ENCODE data around the gene EMP1. TPM values are rescaled to one million over a fixed set of nuclear protein-coding genes. Genes with fewer than 3 reads are reported as not detected.

Gene EMP1
- total RNA-seq, 2 experiments from 2014 or later = 7.3 to 8.6 TPM

- H3K27me3 Mint-ChIP-seq = peaks cover 57% of the 10 kb centered on the region
- no peak overlapping the region for H3K27ac Mint-ChIP-seq
- H3K4me1 Mint-ChIP-seq = peaks cover 26% of the 10 kb centered on the region
- H3K36me3 Mint-ChIP-seq = no peaks in the 10 kb centered on the region
- POLR2A ChIA-PET = interaction anchor here (1.0 kb wide), 1 partner anchor 15 kb away, joined by 3 read pairs; no protein-coding TSS in a partner anchor
- no peak for DNase-seq
- ATAC-seq (ENCODE audit: low read depth) = no peak
- no peaks in the 10 kb centered on the region for H3K9me3 Mint-ChIP-seq
- no peak overlapping the region for H3K4me3 Mint-ChIP-seq
Measured at GRCh38 chr12:13194401-13195110, 2.0 kb upstream of the EMP1 start.

- Mint-ChIP-seq H3K36me3 (no peaks in the 10 kb centered on the region), H3K27ac (no peak overlapping the region), H3K9me3 (no peaks in the 10 kb centered on the region), H3K27me3 (peaks cover 55% of the 10 kb centered on the region), H3K4me3 (no peak overlapping the region), H3K4me1 (peaks cover 26% of the 10 kb centered on the region)
- no peak for DNase-seq
- ATAC-seq (ENCODE audit: low read depth) = no peak
- POLR2A ChIA-PET = no interaction called here
Measured at GRCh38 chr12:13195250-13195649, 1.3 kb upstream of the EMP1 start.

DNA sequence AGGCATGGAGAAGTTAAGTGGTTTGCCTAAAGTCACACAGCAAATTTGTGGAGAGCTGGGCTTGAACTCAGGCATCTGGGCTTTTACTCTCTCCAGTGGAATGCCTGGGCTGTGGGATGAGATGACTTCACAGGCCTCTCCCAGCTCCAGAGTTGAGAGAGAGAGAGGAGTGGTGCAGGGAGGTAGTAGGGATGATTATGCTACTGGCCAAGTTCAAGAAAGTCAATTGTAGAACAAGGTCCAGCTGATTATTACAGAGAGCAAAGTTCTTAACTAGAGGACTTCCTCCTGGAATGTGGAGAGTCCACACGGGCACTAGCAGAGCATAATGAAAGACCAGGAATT is 769 bp upstream of the EMP1 start:
- H3K9me3 Mint-ChIP-seq = no peaks in the 10 kb centered on the region
- POLR2A ChIA-PET = interaction anchor here (1.0 to 2.0 kb wide), 2 partner anchors 16 to 95 kb away, joined by 6 to 13 read pairs; no protein-coding TSS in a partner anchor
- ATAC-seq (ENCODE audit: low read depth) (no peak), DNase-seq (no peak)
- H3K36me3 Mint-ChIP-seq = no peaks in the 10 kb centered on the region
- peak overlapping the region; percentile 77 for H3K4me3 Mint-ChIP-seq
- H3K4me1 Mint-ChIP-seq = peaks cover 28% of the 10 kb centered on the region
- H3K27me3 Mint-ChIP-seq = peaks cover 55% of the 10 kb centered on the region
- peak overlapping the region; percentile 67 for H3K27ac Mint-ChIP-seq

DNA sequence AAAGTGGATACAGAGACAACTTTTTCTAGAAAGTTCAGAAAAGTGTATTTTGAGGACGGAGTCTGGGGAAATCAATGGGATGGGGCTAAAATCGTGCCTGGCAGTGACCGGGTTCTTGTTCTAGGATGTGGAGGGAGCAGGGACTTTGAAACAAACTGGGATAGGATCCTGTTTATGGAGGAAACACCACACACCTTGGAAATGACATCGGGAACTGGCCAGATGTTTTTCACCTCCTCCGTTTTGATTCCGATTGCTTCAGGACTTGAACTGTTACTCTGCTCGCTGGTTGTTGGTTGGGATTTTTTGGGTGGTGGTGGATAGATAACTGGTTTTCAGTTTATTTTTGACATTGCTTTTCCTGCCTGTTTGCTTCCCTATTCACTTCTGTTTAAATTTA is 506 bp downstream of the EMP1 start:
- H3K4me1 Mint-ChIP-seq = peaks cover 28% of the 10 kb centered on the region
- POLR2A ChIA-PET = interaction anchor here (1.0 to 2.0 kb wide), 2 partner anchors 18 to 97 kb away, joined by 6 to 13 read pairs; no protein-coding TSS in a partner anchor

GRCh38 chr12:13197526-13198143 is 1.1 kb downstream of the EMP1 start:
- Mint-ChIP-seq H3K27me3 (peaks cover 58% of the 10 kb centered on the region), H3K9me3 (no peaks in the 10 kb centered on the region), H3K4me1 (peaks cover 28% of the 10 kb centered on the region), H3K4me3 (no peak overlapping the region), H3K27ac (no peak overlapping the region), H3K36me3 (no peaks in the 10 kb centered on the region)
- no peak for ATAC-seq (ENCODE audit: low read depth)
- DNase-seq = no peak
- POLR2A ChIA-PET = interaction anchor here (2.0 kb wide), 1 partner anchor 18 kb away, joined by 13 read pairs; no protein-coding TSS in a partner anchor

More for the DNA sequence above, 506 bp downstream of the EMP1 start:
- Mint-ChIP-seq H3K9me3 (no peaks in the 10 kb centered on the region), H3K4me3 (peak overlapping the region; percentile 77), H3K27me3 (peaks cover 59% of the 10 kb centered on the region), H3K36me3 (no peaks in the 10 kb centered on the region), H3K27ac (peak overlapping the region; percentile 67)
- ATAC-seq (ENCODE audit: low read depth) (no peak), DNase-seq (no peak)

DNA sequence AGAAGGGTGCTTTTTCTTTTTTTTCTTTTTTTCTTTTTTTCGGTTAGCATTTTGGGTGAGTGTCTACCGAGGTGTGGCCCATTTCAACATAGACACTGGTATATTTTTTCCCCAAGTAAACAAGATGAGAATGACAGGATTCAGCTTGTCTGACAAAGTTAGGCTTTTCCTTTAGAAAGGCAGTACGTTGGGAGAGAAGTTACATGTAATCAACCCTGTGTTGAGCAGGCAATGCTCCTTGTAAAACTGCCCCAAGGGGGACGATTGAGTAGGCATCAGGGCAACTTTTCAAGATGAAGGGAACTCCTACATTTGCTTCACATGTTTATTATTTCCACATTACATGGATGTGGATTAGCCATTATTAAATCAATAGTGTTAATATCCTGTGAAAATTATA is 1.7 kb downstream of the EMP1 start:
- Mint-ChIP-seq H3K9me3 (no peaks in the 10 kb centered on the region), H3K27ac (no peak overlapping the region), H3K27me3 (peaks cover 54% of the 10 kb centered on the region), H3K4me3 (no peak overlapping the region), H3K4me1 (peaks cover 28% of the 10 kb centered on the region), H3K36me3 (no peaks in the 10 kb centered on the region)
- no peak for DNase-seq
- POLR2A ChIA-PET = no interaction called here
- ATAC-seq (ENCODE audit: low read depth) = no peak

DNA sequence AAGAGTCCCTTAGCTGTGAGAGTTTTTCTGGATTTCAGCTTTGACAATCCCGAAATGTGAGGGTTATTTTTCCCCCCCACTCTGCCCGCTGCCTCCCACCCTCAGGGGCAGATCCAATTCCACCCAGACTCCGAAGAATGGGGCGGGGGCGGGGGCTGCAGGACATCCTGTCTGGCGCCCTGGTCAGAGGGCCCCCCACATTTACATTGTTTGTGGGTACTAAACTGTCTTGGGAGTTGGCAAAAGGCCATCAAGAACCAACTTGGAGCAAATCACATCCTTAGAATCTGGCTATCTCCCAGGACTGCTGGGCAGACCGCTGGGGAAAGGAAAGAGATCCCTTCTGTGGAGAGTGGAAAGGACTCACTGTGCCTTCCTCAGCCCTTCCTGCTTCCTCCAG is 2.4 kb downstream of the EMP1 start:
- no peaks in the 10 kb centered on the region for H3K36me3 Mint-ChIP-seq
- POLR2A ChIA-PET = no interaction called here
- no peaks in the 10 kb centered on the region for H3K9me3 Mint-ChIP-seq
- ATAC-seq (ENCODE audit: low read depth) (no peak), DNase-seq (no peak)
- no peak overlapping the region for H3K4me3 Mint-ChIP-seq
- H3K27ac Mint-ChIP-seq = no peak overlapping the region
- H3K27me3 Mint-ChIP-seq = peaks cover 49% of the 10 kb centered on the region
- peaks cover 28% of the 10 kb centered on the region for H3K4me1 Mint-ChIP-seq

- Mint-ChIP-seq H3K27ac (no peak overlapping the region), H3K27me3 (peaks cover 47% of the 10 kb centered on the region), H3K4me3 (no peak overlapping the region), H3K9me3 (no peaks in the 10 kb centered on the region), H3K36me3 (no peaks in the 10 kb centered on the region), H3K4me1 (peaks cover 27% of the 10 kb centered on the region)
- POLR2A ChIA-PET = interaction anchor here (0.7 kb wide), 1 partner anchor 90 kb away, joined by 3 read pairs; no protein-coding TSS in a partner anchor
- DNase-seq (no peak), ATAC-seq (ENCODE audit: low read depth) (no peak)
Measured at GRCh38 chr12:13199592-13199991, 3.1 kb downstream of the EMP1 start.

DNA sequence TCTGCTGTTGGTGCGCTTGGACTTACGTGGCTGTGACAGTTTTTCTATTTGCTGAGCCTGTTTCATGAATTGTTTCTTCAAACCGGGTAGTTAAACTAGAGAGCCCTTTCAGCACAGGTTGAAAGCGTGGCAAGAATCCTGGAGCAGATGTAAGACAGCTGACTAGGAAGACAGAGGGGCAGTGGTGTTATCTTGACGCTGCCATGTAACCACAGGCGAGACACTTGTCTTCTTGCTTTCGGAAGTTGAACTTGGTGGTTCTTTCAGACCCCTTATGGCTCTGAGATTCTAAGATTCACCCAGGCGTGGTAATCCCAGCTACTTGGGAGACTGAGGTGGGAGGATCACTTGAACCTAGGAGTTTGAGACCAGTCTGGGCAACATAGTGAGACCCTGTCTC is 4.3 kb downstream of the EMP1 start:
- Mint-ChIP-seq H3K27me3 (peaks cover 43% of the 10 kb centered on the region), H3K4me1 (peaks cover 17% of the 10 kb centered on the region), H3K4me3 (no peak overlapping the region), H3K9me3 (no peaks in the 10 kb centered on the region), H3K36me3 (no peaks in the 10 kb centered on the region), H3K27ac (no peak overlapping the region)
- POLR2A ChIA-PET = no interaction called here
- DNase-seq (no peak), ATAC-seq (ENCODE audit: low read depth) (no peak)

DNA sequence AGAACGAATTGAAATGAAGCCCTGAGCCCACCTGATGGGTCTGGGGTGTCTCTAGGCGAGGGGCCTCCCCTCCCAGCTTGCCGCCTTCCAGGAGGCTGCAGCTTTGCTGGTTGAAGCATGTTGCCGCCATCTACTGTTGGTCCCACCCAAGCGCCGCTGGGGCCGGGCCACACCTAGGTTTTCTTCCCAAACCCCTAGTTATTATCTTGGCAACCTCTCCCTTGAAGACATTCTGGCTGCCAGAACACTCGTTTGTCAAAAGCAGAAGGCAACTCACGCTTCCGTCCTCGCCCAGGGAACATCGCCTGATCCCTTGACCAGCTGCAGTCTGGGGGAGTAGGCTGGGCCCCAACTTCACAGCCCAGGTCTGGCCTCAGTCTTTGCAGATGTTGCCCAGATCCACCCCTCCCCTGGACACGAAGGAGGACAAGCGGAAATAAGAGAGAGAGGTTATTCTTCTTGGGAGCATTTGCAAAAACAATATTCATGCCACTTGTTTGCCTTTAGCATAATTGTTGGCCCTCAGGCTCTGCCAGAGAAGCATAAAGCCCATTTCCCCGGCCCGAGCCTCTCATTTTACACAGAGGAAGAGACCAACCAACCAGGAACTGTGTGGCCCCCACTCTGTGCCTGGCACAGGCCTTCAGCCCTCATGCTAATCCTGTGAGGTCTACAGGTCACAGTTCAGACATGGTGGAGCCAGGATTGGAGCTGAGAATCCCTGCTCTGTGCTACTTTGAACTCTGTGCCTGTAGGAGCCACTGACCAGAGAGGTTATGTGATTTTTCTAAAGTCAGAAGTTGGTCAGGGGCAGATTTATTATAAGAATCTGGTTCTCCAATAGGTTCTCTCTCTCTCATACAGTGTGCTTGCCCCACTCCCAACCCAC is 6.8 kb downstream of the EMP1 start:
- Mint-ChIP-seq H3K27ac (no peak overlapping the region), H3K4me3 (no peak overlapping the region), H3K27me3 (peaks cover 28% of the 10 kb centered on the region), H3K4me1 (peaks cover 13% of the 10 kb centered on the region), H3K9me3 (no peaks in the 10 kb centered on the region), H3K36me3 (no peaks in the 10 kb centered on the region)
- DNase-seq (no peak), ATAC-seq (ENCODE audit: low read depth) (no peak)
- POLR2A ChIA-PET = no interaction called here

- H3K9me3 Mint-ChIP-seq = no peaks in the 10 kb centered on the region
- H3K27ac Mint-ChIP-seq = no peak overlapping the region
- no peak overlapping the region for H3K4me3 Mint-ChIP-seq
- POLR2A ChIA-PET = interaction anchor here (0.6 kb wide), 1 partner anchor 25 kb away, joined by 4 read pairs; no protein-coding TSS in a partner anchor
- H3K4me1 Mint-ChIP-seq = peaks cover 13% of the 10 kb centered on the region
- peaks cover 26% of the 10 kb centered on the region for H3K27me3 Mint-ChIP-seq
- DNase-seq = no peak
- no peaks in the 10 kb centered on the region for H3K36me3 Mint-ChIP-seq
- no peak for ATAC-seq (ENCODE audit: low read depth)
Measured at GRCh38 chr12:13204428-13204827, 7.9 kb downstream of the EMP1 start.

GRCh38 chr12:13205809-13206559 is 9.5 kb downstream of the EMP1 start:
- POLR2A ChIA-PET = no interaction called here
- Mint-ChIP-seq H3K4me1 (peaks cover 15% of the 10 kb centered on the region), H3K36me3 (no peaks in the 10 kb centered on the region), H3K27me3 (peaks cover 16% of the 10 kb centered on the region), H3K9me3 (no peaks in the 10 kb centered on the region), H3K4me3 (no peak overlapping the region), H3K27ac (no peak overlapping the region)
- no peak for DNase-seq
- ATAC-seq (ENCODE audit: low read depth) = peak; percentile 60

DNA sequence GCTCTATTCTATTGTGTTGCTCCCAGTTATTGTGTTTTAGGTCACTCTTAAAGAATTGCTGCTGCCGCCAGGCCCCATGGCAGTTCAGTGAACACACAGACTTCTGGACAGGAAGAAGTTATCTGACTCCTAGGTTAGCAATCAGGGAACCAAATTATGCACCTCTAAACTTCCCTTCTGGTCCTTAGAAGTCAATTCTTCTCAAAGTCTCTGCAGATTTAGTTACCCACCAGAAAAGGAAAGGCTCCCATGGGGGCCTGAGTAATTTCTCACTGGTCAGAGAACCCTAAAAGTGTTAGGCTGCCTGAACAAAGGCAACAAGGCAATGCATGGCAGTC is 10.0 kb downstream of the EMP1 start:
- H3K27ac Mint-ChIP-seq = no peak overlapping the region
- no peaks in the 10 kb centered on the region for H3K36me3 Mint-ChIP-seq
- POLR2A ChIA-PET = no interaction called here
- DNase-seq (no peak), ATAC-seq (ENCODE audit: low read depth) (no peak)
- H3K4me3 Mint-ChIP-seq = no peak overlapping the region
- H3K9me3 Mint-ChIP-seq = no peaks in the 10 kb centered on the region
- H3K27me3 Mint-ChIP-seq = peaks cover 12% of the 10 kb centered on the region
- peaks cover 15% of the 10 kb centered on the region for H3K4me1 Mint-ChIP-seq

All from activated naive CD8-positive, alpha-beta T cell treated with anti-CD3 and anti-CD28 coated beads, Interleukin-2, amount 10 ng/mL, durations not matched to agents 7 days and 5 days (primary cell).